IMR-90 (cell line): ENCODE data around the gene TMEM248. TPM values are rescaled to one million over a fixed set of nuclear protein-coding genes. Genes with fewer than 3 reads are reported as not detected.

Experiments
- ATAC-seq: fragments of 200-7000 bp; cut with Tn5 transposase; 2 replicates; pipeline ENCODE4 v1.9.1; 2020; ENCODE audit warnings: low read depth, mild to moderate bottlenecking, moderate library complexity
- BruUV-seq: library from RNA; stranded (reverse); fragments of 400-500 nt; replicated peaks from 2 replicates; lab custom pipeline; 2021; lab: Mats Ljungman, UMichigan
- CTCF ChIA-PET: fragments of 300-600 bp; formaldehyde crosslinking; extraction: SDS; loops from one replicate; lab custom pipeline; 2021; ENCODE audit warnings: antibody characterized with exemption; lab: Yijun Ruan, JAX
- POLR2A ChIA-PET: fragments of 300-600 bp; sonication (Branson Sonifier 250); formaldehyde crosslinking; loops from one replicate; lab custom pipeline; 2022; ENCODE audit warnings: antibody characterized with exemption; ENCODE audit not compliant: unreplicated experiment; lab: Charles Lee
- DNase-seq: peaks from one replicate; pipeline ENCODE4 v3.0.0; 2013
- H2AFZ ChIP-seq: replicated peaks from 2 replicates; pipeline ENCODE3; 2013; ENCODE audit warnings: low read length, mild to moderate bottlenecking; ENCODE audit not compliant: poor library complexity
- H2AK5ac ChIP-seq: 2 replicates; pipeline ENCODE4 v1.6.1; 2013; ENCODE audit warnings: low read depth, low read length, inconsistent platforms
- H2AK9ac ChIP-seq: replicated peaks from 2 replicates; pipeline ENCODE3; 2013; ENCODE audit warnings: mild to moderate bottlenecking, low read depth, low read length, moderate library complexity; ENCODE audit not compliant: poor library complexity
- H2BK120ac ChIP-seq: 2 replicates; pipeline ENCODE4 v1.6.1; 2013; ENCODE audit warnings: low read depth, low read length, inconsistent platforms
- H2BK15ac ChIP-seq: 3 replicates; pipeline ENCODE4 v1.6.1; 2013; ENCODE audit warnings: low read depth, low read length, inconsistent platforms
- H2BK20ac ChIP-seq: 2 replicates; pipeline ENCODE4 v1.6.1; 2013; ENCODE audit warnings: low read depth, mild to moderate bottlenecking, inconsistent platforms, low read length, moderate library complexity
- H2BK5ac ChIP-seq: 2 replicates; pipeline ENCODE4 v1.6.1; 2013; ENCODE audit warnings: mild to moderate bottlenecking, low read depth, low read length, inconsistent platforms; ENCODE audit not compliant: poor library complexity, severe bottlenecking
- H3K14ac ChIP-seq: replicated peaks from 2 replicates; pipeline ENCODE4 v1.6.1; 2013; ENCODE audit warnings: low read depth, low read length, inconsistent platforms
- H3K18ac ChIP-seq: 2 replicates; pipeline ENCODE4 v1.6.1; 2013; ENCODE audit warnings: low read depth, low read length, control low read depth
- H3K23ac ChIP-seq: 2 replicates; pipeline ENCODE4 v1.6.1; 2013; ENCODE audit warnings: low read depth, low read length, inconsistent platforms
- H3K27ac ChIP-seq: 2 replicates; pipeline ENCODE4 v1.5.1; 2013; ENCODE audit warnings: mild to moderate bottlenecking, control low read depth, low read length; ENCODE audit not compliant: insufficient read depth
- H3K27me3 ChIP-seq: 2 replicates; pipeline ENCODE4 v1.6.1; 2013; ENCODE audit warnings: low read length; ENCODE audit not compliant: control insufficient read depth, insufficient read depth
- H3K36me3 ChIP-seq: 2 replicates; pipeline ENCODE4 v1.6.1; 2013; ENCODE audit warnings: low read length, mixed read lengths; ENCODE audit not compliant: control insufficient read depth, insufficient read depth
- H3K4ac ChIP-seq: 2 replicates; pipeline ENCODE4 v1.6.1; 2013; ENCODE audit warnings: low read depth, low read length, inconsistent platforms
- H3K4me1 ChIP-seq: 2 replicates; pipeline ENCODE4 v1.6.1; 2013; ENCODE audit warnings: low read length, mixed read lengths; ENCODE audit not compliant: control insufficient read depth, insufficient read depth
- H3K4me2 ChIP-seq: 2 replicates; pipeline ENCODE4 v1.6.1; 2013; ENCODE audit warnings: low read depth, mild to moderate bottlenecking, control low read depth, low read length, moderate library complexity
- H3K4me3 ChIP-seq: 2 replicates; pipeline ENCODE4 v1.5.1; 2013; ENCODE audit warnings: low read depth, mild to moderate bottlenecking, control low read depth, low read length, moderate library complexity; ENCODE audit not compliant: insufficient read depth
- H3K56ac ChIP-seq: 2 replicates; pipeline ENCODE4 v1.6.1; 2013; ENCODE audit warnings: low read length, inconsistent platforms; ENCODE audit not compliant: insufficient read depth; ENCODE audit errors: extremely low read depth
- H3K79me1 ChIP-seq, 2 experiments: 2 replicates each; pipeline ENCODE4 v1.6.1; 2013; ENCODE audit warnings: low read length in 2 of 2, inconsistent platforms in 1 of 2, low read depth in 1 of 2
- H3K9ac ChIP-seq: 2 replicates; pipeline ENCODE4 v1.6.1; 2013; ENCODE audit warnings: low read depth, low read length, control low read depth
- H3K9me1 ChIP-seq: 2 replicates; pipeline ENCODE4 v1.6.1; 2013; ENCODE audit warnings: low read length, inconsistent platforms; ENCODE audit not compliant: insufficient read depth
- H3K9me3 ChIP-seq: 2 replicates; pipeline ENCODE4 v1.6.1; 2013; ENCODE audit warnings: low read length; ENCODE audit not compliant: control insufficient read depth, insufficient read depth
- H4K20me1 ChIP-seq: 2 replicates; pipeline ENCODE4 v1.6.1; 2013; ENCODE audit warnings: low read length, inconsistent platforms; ENCODE audit not compliant: insufficient read depth
- H4K5ac ChIP-seq: 2 replicates; pipeline ENCODE4 v1.6.1; 2013; ENCODE audit warnings: mild to moderate bottlenecking, low read depth, low read length, control low read depth
- H4K8ac ChIP-seq, 2 experiments: 2 replicates each; pipeline ENCODE4 v1.6.1; 2013; ENCODE audit warnings: low read depth in 2 of 2, low read length in 2 of 2, control low read depth in 1 of 2, inconsistent platforms in 1 of 2
- H4K91ac ChIP-seq: 2 replicates; pipeline ENCODE4 v1.6.1; 2013; ENCODE audit warnings: low read depth, low read length, inconsistent platforms; ENCODE audit not compliant: insufficient read depth
- BHLHE40 ChIP-seq: fragments of 150-350 bp; IDR thresholded peaks from 2 replicates; pipeline ENCODE4 v1.6.1; 2016; ENCODE audit warnings: mild to moderate bottlenecking, low read depth, low read length
- CEBPB ChIP-seq: IDR thresholded peaks from 2 replicates; pipeline ENCODE4 v1.6.1; 2012; ENCODE audit warnings: low read depth, low read length, improper control_type of control experiment
- CHD1 ChIP-seq: IDR thresholded peaks from 2 replicates; pipeline ENCODE4 v1.6.1; 2012; ENCODE audit warnings: low read depth, low read length, improper control_type of control experiment
- FOS ChIP-seq: fragments of 150-350 bp; IDR thresholded peaks from 2 replicates; pipeline ENCODE4 v1.6.1; 2016; ENCODE audit warnings: low read depth, low read length
- MAFK ChIP-seq: IDR thresholded peaks from 2 replicates; pipeline ENCODE4 v1.6.1; 2012; ENCODE audit warnings: low read depth, low read length, improper control_type of control experiment
- WGBS, 2 experiments: methylation state at CpG; one replicate each; pipeline versions ENCODE4 v1.1.5 to v1.1.7; 2013; ENCODE audit warnings: missing lambda C conversion rate in 2 of 2; ENCODE audit not compliant: insufficient read length in 1 of 2; ENCODE audit errors: extremely low coverage in 2 of 2; 5-methylcytosine and 5-hydroxymethylcytosine counted together
- dilution Hi-C: fragments of 300-500 bp; cut with HindIII; formaldehyde crosslinking; loops from one replicate; pipeline ENCODE4 v1.14.3; 2018; ENCODE audit warnings: low sequenced_read_pairs; ENCODE audit not compliant: unreplicated experiment
- in situ Hi-C: fragments of 300-500 bp; cut with MboI; formaldehyde crosslinking; loops from 3 replicates; pipeline ENCODE4 v1.14.3; 2019; ENCODE audit warnings: low sequenced_read_pairs, inconsistent platforms, mixed read lengths
- intact Hi-C: fragments of 100-400 bp; cut with micrococcal nuclease; formaldehyde crosslinking; loops from 2 replicates; pipeline ENCODE4 v1.10.0; 2022
- polyA plus RNA-seq, 3 experiments: library from polyadenylated mRNA; depleted of rRNA; stranded (reverse); fragments of >200 nt; gene quantifications; 2 replicates each; pipeline ENCODE4 v1.2.3, GENCODE V29; 2012; ENCODE audit warnings: low replicate concordance in 1 of 3
- total RNA-seq: library from RNA; depleted of rRNA; stranded (reverse); fragments of >200 nt; gene quantifications from 2 replicates; pipeline ENCODE4 v1.2.3, GENCODE V29; 2012
- TF ChIP-seq, protein P1 (sequence below): fragments of 150-350 bp; IDR thresholded peaks from 2 replicates; pipeline ENCODE4 v1.6.1; 2016; ENCODE audit warnings: low read depth, mild to moderate bottlenecking, low read length, moderate library complexity, borderline replicate concordance
- TF ChIP-seq, protein P2 (sequence below): conservative IDR thresholded peaks from 2 replicates; pipeline ENCODE4 v1.5.1; 2012; ENCODE audit warnings: mild to moderate bottlenecking, low read depth, low read length, improper control_type of control experiment

TMEM248 gene
- total and polyA plus RNA-seq, 2 of the 4 experiments (the other 2 are of a cell fraction), result 103 to 175 TPM

DNA sequence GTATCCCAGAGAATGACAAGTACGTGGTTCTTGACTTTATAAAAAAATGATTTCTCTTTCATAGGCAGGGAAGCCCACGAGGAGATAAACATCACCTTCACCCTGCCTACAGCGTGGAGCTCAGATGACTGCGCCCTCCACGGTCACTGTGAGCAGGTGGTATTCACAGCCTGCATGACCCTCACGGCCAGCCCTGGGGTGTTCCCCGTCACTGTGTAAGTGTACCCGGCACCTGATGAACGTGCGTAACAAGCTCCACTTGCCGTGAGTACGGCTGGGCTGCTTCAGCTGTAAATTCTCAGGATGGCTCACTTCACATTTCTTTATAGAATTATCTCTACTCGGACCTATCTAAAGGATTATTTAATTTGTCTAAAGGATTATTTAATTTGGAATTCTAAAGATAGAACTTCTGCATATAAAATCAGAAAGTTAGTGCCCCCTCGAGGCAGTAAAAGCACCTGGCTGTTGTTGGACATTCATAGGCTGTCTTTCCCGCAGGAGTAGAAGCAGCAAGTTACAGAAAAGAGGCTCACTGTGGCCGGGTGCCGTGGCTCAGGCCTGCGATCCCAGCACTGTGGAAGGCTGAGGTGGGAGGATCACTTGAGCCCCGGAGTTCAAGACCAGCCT is 27.6 kb downstream of the TMEM248 start:
- DNase-seq (no peak), ATAC-seq (no peak)
- Histone ChIP-seq H2BK15ac (no peak overlapping the region), H2AK5ac (no peak overlapping the region), H4K91ac (no peak overlapping the region), H3K79me1 (peaks cover 20 to 46% of the 10 kb centered on the region in 2 experiments), H2AK9ac (no peak overlapping the region), H3K4me2 (no peak overlapping the region), H3K18ac (no peak overlapping the region), H4K20me1 (0 out of 2 replicates have a peak, but pooled peaks cover 8% of the 10 kb centered on the region), H4K8ac (no peak overlapping the region), H3K27me3 (no peaks in the 10 kb centered on the region), H3K9me3 (no peaks in the 10 kb centered on the region), H3K23ac (no peak overlapping the region), H3K4me1 (peaks cover 8% of the 10 kb centered on the region), H2AFZ (no peak overlapping the region), H3K9me1 (peaks cover 10% of the 10 kb centered on the region; the same call in 1 of the 2 replicates), H2BK20ac (no peak overlapping the region), H3K27ac (no peak overlapping the region), H3K9ac (no peak overlapping the region), H3K36me3 (peaks cover 48% of the 10 kb centered on the region), H2BK120ac (no peak overlapping the region), H3K4ac (no peak overlapping the region), H4K5ac (no peak overlapping the region), H3K56ac (no peak overlapping the region), H3K14ac (no peak overlapping the region), H3K4me3 (no peak overlapping the region), H2BK5ac (no peak overlapping the region)
- WGBS, 2 experiments, result 76% methylated on average over 5 of the region's 19 CpGs; no CpG with 5 or more reads in 1 of the 2 experiments
- intact Hi-C loops (no loop called here), dilution Hi-C loops (no loop called here), in situ Hi-C loops (no loop called here)
- BruUV-seq, result no TSS peak
- ChIA-PET POLR2A (no interaction called here), CTCF (no interaction called here)
- TF ChIP-seq, protein P1, sequence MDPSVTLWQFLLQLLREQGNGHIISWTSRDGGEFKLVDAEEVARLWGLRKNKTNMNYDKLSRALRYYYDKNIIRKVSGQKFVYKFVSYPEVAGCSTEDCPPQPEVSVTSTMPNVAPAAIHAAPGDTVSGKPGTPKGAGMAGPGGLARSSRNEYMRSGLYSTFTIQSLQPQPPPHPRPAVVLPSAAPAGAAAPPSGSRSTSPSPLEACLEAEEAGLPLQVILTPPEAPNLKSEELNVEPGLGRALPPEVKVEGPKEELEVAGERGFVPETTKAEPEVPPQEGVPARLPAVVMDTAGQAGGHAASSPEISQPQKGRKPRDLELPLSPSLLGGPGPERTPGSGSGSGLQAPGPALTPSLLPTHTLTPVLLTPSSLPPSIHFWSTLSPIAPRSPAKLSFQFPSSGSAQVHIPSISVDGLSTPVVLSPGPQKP, result no peak
- no peak for TF ChIP-seq CEBPB
- no peak for TF ChIP-seq MAFK
- no peak for TF ChIP-seq FOS
- no peak for TF ChIP-seq BHLHE40
- TF ChIP-seq, protein P2, sequence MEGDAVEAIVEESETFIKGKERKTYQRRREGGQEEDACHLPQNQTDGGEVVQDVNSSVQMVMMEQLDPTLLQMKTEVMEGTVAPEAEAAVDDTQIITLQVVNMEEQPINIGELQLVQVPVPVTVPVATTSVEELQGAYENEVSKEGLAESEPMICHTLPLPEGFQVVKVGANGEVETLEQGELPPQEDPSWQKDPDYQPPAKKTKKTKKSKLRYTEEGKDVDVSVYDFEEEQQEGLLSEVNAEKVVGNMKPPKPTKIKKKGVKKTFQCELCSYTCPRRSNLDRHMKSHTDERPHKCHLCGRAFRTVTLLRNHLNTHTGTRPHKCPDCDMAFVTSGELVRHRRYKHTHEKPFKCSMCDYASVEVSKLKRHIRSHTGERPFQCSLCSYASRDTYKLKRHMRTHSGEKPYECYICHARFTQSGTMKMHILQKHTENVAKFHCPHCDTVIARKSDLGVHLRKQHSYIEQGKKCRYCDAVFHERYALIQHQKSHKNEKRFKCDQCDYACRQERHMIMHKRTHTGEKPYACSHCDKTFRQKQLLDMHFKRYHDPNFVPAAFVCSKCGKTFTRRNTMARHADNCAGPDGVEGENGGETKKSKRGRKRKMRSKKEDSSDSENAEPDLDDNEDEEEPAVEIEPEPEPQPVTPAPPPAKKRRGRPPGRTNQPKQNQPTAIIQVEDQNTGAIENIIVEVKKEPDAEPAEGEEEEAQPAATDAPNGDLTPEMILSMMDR, result no peak
- TF ChIP-seq CHD1, result no peak
